A549 treated with CORT108297 at 1 μM for 4 hours (cell line): Measurements from ENCODE around the gene SMG5. TPM values are rescaled to one million over a fixed set of nuclear protein-coding genes. Genes with fewer than 3 reads are reported as not detected.

Experiments used
- total RNA-seq: library from RNA; stranded (reverse); fragments of 200-300 nt; extraction: Qiagen RNA extraction; gene quantifications from 5 replicates; pipeline ENCODE4 v1.2.3, GENCODE V29; 2022

The SMG5 gene, protein sequence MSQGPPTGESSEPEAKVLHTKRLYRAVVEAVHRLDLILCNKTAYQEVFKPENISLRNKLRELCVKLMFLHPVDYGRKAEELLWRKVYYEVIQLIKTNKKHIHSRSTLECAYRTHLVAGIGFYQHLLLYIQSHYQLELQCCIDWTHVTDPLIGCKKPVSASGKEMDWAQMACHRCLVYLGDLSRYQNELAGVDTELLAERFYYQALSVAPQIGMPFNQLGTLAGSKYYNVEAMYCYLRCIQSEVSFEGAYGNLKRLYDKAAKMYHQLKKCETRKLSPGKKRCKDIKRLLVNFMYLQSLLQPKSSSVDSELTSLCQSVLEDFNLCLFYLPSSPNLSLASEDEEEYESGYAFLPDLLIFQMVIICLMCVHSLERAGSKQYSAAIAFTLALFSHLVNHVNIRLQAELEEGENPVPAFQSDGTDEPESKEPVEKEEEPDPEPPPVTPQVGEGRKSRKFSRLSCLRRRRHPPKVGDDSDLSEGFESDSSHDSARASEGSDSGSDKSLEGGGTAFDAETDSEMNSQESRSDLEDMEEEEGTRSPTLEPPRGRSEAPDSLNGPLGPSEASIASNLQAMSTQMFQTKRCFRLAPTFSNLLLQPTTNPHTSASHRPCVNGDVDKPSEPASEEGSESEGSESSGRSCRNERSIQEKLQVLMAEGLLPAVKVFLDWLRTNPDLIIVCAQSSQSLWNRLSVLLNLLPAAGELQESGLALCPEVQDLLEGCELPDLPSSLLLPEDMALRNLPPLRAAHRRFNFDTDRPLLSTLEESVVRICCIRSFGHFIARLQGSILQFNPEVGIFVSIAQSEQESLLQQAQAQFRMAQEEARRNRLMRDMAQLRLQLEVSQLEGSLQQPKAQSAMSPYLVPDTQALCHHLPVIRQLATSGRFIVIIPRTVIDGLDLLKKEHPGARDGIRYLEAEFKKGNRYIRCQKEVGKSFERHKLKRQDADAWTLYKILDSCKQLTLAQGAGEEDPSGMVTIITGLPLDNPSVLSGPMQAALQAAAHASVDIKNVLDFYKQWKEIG
- 39.5 to 49.8 TPM (median 48.2 TPM) in 5 replicates for total RNA-seq

DNA sequence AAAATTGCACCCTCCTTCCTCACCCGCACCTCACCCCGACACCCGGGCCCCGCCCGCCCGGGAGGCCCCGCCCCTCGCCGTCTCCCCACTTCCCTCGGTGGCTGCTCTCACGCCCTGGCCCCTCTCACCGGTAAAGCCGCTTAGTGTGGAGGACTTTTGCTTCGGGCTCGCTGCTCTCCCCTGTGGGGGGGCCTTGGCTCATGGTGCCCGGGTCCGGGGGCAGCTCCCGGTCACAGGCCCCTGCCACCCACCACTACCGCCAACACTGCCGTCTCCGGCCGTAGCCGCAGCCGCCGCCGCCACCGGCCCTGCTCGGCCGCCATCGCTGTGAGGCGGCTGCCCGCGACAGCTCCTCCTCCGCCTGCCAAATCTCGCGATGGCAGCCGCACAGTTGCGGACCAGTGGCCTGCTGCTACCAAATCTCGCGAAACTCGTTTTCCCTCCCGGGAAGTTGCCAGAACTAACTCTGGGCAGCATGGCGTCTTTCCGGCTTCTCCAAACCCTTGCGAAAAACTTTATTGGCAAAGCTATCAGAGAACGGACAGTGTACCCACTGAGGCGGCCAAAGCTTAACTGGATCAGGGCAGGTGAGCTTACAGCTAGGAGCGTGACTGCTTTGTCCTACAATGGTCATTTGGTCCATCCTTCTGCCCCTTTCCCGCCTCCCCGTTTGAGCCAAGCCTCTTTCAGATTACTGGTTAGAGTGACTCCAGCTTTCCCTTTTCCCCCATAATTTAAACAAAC lies at the start of gene SMG5:
Gene SMG5 (minus strand): TSS at position 347 of the 744 bp plus-strand sequence. CDS start 145 bp downstream, at position 202.

DNA sequence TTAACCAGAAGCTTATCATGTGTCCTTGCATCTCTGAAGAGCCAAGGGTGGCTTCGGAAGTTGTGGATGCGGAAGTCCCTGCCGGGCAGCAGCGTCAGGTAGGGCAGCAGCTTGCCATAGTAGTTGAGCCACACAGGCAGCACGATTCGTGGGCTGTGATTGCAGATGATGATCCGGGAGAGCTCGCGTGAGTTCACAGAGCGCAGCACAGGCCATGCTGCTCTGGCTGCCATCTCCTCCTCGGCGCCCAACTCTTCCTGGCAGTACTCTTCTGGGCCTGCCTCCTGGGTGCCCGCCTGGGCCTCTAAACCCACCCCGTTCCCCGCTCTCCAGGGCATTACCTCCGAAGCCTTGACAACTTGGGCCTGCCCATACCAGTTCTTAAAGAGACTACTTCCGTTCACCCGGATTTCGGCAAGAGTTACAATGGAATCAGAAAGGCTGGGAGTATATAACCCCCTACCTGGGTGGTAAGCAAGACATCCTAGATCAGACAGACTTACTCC lies 16.3 kb upstream of the SMG5 start, which contains the start of gene VHLL:
Gene VHLL (minus strand): TSS at position 456 of the 506 bp plus-strand sequence. CDS start 118 bp downstream, at position 338.

DNA sequence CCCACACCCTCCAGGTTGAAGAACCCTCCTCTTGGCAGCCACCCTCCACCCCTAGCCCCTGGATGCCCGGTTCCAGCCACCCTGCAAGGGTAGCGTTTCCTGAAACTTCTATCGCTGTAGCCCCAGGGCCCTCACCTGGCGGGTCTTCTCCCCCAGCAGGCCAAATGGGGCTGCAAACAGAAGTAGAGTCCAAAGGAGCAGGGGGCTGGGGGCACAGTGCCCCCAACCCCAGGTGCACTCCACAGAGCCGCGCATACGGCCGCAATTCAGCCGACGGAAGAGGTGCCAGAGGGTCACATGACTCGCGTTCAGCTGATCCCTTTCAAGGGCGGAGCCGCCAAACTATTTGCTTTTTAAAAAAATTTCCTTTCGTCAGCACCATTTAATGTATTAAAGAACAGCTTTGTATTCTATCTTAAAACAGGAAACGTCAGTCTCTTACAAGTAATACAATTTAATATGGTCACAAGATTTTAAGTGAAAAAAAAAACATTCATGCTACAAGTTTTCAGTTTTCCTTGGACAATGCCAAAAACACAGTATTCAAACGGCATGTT lies 12.8 kb upstream of the SMG5 start, which contains the start of gene GLMP:
Gene GLMP (minus strand): TSS at position 289 of the 557 bp plus-strand sequence. CDS start 34 bp downstream, at position 255.

DNA sequence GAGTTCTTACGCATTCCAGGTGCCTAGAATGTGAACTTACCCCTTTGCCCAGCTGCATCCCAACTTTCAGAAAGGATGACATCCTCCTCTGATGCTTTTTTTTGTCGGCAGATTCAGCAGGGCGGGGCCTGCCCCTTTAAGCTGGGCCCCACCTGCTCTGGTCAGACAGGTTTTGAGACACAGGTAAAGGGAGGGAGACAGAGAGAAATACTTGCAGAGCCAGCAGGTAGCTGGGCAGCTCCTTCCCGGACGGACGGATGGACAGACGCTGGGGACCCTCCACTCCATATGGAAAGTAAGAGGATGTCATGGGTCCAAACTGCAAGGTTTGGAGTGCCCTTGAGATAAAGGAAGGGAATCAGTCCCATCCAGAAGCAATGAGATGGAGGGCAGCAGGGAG lies 1.5 kb upstream of the SMG5 start, which contains the start of gene TMEM79:
Gene TMEM79 (plus strand): TSS at position 214 of the 400 bp plus-strand sequence. CDS start 902 bp downstream, outside the sequence.

DNA sequence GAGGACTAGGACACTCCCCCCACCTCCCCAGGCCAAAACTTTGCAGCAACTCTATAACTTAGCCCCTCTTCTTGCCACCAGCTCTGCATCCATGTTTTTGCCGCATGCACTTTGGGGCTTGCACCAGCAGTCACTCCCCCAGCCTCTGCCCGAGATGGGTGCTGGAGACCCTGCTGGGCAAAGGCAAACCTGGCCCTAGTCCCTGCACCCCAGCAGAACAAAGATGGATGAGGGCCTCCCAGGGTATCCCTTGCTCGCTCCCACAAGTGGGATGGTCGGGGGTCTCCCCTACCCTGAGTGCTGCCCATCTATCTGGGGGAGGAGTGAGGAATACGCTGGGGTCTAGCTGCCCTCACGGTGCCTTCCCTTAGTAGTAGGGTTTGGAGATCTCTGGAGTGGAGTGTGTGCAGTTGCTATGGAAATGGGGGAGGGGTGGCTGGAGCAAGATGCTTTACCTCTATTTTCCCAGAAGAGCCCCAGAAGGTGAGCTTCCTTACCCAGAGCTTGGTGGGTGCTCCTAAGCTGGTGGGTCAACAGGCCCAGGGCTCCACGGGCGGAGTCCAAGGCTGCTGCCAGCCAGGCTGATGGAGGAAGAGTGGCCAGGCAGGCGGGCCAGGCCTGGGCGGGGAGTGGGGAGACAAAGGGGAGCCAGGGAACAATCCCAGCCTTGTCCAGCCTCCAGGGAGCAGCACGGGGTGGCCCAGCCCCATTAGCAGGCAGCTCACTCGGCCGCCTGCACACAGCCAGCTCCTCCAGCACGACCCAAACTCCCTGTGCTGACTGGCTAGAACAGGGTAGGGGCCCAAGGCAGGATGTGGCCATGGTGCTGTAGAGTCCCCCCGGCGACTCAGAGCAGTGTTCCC lies 34.9 kb downstream of the SMG5 start, which contains the start of gene PAQR6:
Gene PAQR6 (minus strand): TSS at position 597 of the 863 bp plus-strand sequence. CDS start 1,325 bp downstream, outside the sequence.

DNA sequence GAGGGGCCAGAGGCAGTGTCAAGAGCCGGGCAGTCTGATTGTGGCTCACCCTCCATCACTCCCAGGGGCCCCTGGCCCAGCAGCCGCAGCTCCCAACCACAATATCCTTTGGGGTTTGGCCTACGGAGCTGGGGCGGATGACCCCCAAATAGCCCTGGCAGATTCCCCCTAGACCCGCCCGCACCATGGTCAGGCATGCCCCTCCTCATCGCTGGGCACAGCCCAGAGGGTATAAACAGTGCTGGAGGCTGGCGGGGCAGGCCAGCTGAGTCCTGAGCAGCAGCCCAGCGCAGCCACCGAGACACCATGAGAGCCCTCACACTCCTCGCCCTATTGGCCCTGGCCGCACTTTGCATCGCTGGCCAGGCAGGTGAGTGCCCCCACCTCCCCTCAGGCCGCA lies 40.7 kb downstream of the SMG5 start, which contains the start of gene BGLAP:
Gene BGLAP (plus strand): TSS at position 259 of the 400 bp plus-strand sequence. CDS start 48 bp downstream, at position 307.

DNA sequence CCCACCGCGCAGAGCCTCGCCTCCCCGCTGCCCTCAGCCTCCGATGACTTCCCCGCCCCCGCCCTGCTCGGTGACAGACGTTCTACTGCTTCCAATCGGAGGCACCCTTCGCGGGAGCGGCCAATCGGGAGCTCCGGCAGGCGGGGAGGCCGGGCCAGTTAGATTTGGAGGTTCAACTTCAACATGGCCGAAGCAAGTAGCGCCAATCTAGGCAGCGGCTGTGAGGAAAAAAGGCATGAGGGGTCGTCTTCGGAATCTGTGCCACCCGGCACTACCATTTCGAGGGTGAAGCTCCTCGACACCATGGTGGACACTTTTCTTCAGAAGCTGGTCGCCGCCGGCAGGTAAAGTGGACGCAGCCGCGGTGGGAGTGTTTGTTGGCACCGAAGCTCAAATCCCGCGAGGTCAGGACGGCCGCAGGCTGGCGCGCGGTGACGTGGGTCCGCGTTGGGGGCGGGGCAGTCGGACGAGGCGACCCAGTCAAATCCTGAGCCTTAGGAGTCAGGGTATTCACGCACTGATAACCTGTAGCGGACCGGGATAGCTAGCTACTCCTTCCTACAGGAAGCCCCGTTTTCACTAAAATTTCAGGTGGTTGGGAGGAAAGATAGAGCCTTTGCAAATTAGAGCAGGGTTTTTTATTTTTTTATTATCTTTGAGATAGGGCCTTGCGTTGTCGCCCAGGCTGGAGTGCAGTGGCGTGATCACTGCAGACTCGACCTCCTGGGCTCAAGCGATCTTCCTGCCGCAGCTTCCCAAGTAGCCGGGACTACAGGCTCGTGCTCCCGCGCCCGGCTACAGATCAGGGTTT lies 69.6 kb downstream of the SMG5 start, which contains the start of gene PMF1:
Gene PMF1 (plus strand): TSS at position 175 of the 811 bp plus-strand sequence. CDS start 9 bp downstream, at position 184.

Other genes starting within 250 kb of the SMG5 start
- gene UBQLN4, start 229.0 kb downstream of the SMG5 start, total RNA-seq: 35.9 to 45.7 TPM (median 42.4 TPM) in 5 replicates
- gene LAMTOR2, start 228.0 kb downstream of the SMG5 start, total RNA-seq: 160 to 166 TPM (median 161 TPM) in 5 replicates
- 0.21 TPM in 1 of 5 replicates, not detected in the others for gene RAB25, start 221.7 kb downstream of the SMG5 start, total RNA-seq
- 1.3 to 2.9 TPM (median 2.8 TPM) in 5 replicates for gene MEX3A, start 200.4 kb downstream of the SMG5 start, total RNA-seq
- 587 to 756 TPM (median 723 TPM) in 5 replicates for gene LMNA, start 168.1 kb downstream of the SMG5 start, total RNA-seq
- gene SEMA4A, start 129.2 kb downstream of the SMG5 start, total RNA-seq: 0.20 to 0.46 TPM (median 0.42 TPM) in 5 replicates
- gene SLC25A44, start 88.7 kb downstream of the SMG5 start, total RNA-seq: 24.3 to 27.6 TPM (median 26.9 TPM) in 5 replicates
- 53.2 to 62.7 TPM (median 60.1 TPM) in 5 replicates for gene PMF1, start 69.8 kb downstream of the SMG5 start, total RNA-seq
- 0.34 to 0.75 TPM (median 0.52 TPM) in 4 of 5 replicates, not detected in the other for gene BGLAP, start 40.6 kb downstream of the SMG5 start, total RNA-seq
- gene PAQR6, start 34.8 kb downstream of the SMG5 start, total RNA-seq: 2.0 to 4.9 TPM (median 4.5 TPM) in 5 replicates
- 6.8 to 10.2 TPM (median 8.9 TPM) in 5 replicates for gene TMEM79, start 1.5 kb upstream of the SMG5 start, total RNA-seq
- 33.5 to 52.1 TPM (median 46.7 TPM) in 5 replicates for gene GLMP, start 12.9 kb upstream of the SMG5 start, total RNA-seq
- gene VHLL, start 16.5 kb upstream of the SMG5 start, total RNA-seq: not detected in 5 replicates
- gene CCT3, start 55.5 kb upstream of the SMG5 start, total RNA-seq: 392 to 439 TPM (median 400 TPM) in 5 replicates
- 1.8 to 4.1 TPM (median 2.1 TPM) in 5 replicates for gene TSACC, start 55.7 kb upstream of the SMG5 start, total RNA-seq
- not detected in 5 replicates for gene RHBG, start 86.4 kb upstream of the SMG5 start, total RNA-seq
- gene MEF2D, start 217.9 kb upstream of the SMG5 start, total RNA-seq: 20.9 to 35.5 TPM (median 30.3 TPM) in 5 replicates